Measurements from ENCODE around the gene KLF2. TPM values are rescaled to one million over a fixed set of nuclear protein-coding genes. Genes with fewer than 3 reads are reported as not detected.

The KLF2 gene
- total RNA-seq, 1 donor from 2014 or later = 44.7 TPM

DNA sequence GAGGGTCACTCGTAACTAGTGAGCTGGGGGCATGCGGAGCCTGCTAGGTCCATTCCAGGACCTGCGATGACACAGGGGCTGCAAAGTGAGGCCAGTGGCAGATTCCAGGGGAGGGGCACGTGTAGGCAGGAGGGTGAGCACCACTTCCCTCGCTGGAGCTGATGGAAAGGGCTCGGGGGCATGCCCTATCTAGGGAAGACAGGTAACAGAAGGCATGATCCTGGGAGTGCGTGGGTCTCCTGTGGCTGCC lies 51.2 kb downstream of the KLF2 start:
- Mint-ChIP-seq H3K4me1 (ENCODE audit: low read depth) (peaks cover 4% of the 10 kb centered on the region), H3K4me3 (ENCODE audit: unreplicated experiment) (no peak overlapping the region), H3K27me3 (ENCODE audit: low read depth) (no peaks in the 10 kb centered on the region), H3K27ac (ENCODE audit: unreplicated experiment) (no peak overlapping the region), H3K9me3 (ENCODE audit: low read depth) (no peaks in the 10 kb centered on the region), H3K36me3 (ENCODE audit: low read depth) (peaks cover 20% of the 10 kb centered on the region)
- no peak for DNase-seq (ENCODE audit: low spot score)
- no peak for TF ChIP-seq CTCF (IDR thresholded peaks at IDR 0.05)

GRCh38 chr19:16376241-16376640 lies 51.6 kb downstream of the KLF2 start:
- H3K27me3 Mint-ChIP-seq (ENCODE audit: low read depth) = no peaks in the 10 kb centered on the region
- H3K9me3 Mint-ChIP-seq (ENCODE audit: low read depth) = no peaks in the 10 kb centered on the region
- DNase-seq (ENCODE audit: low spot score) = no peak
- no peak overlapping the region for H3K27ac Mint-ChIP-seq (ENCODE audit: unreplicated experiment)
- no peak for TF ChIP-seq CTCF (IDR thresholded peaks at IDR 0.05)
- peaks cover 16% of the 10 kb centered on the region for H3K36me3 Mint-ChIP-seq (ENCODE audit: low read depth)
- H3K4me3 Mint-ChIP-seq (ENCODE audit: unreplicated experiment) = no peak overlapping the region
- H3K4me1 Mint-ChIP-seq (ENCODE audit: low read depth) = peaks cover 4% of the 10 kb centered on the region

GRCh38 chr19:16376649-16377048 lies 52.0 kb downstream of the KLF2 start:
- peak; percentile 62 for TF ChIP-seq CTCF (IDR thresholded peaks at IDR 0.05)
- no peaks in the 10 kb centered on the region for H3K27me3 Mint-ChIP-seq (ENCODE audit: low read depth)
- H3K36me3 Mint-ChIP-seq (ENCODE audit: low read depth) = peaks cover 15% of the 10 kb centered on the region
- H3K4me3 Mint-ChIP-seq (ENCODE audit: unreplicated experiment) = no peak overlapping the region
- no peak overlapping the region for H3K27ac Mint-ChIP-seq (ENCODE audit: unreplicated experiment)
- H3K9me3 Mint-ChIP-seq (ENCODE audit: low read depth) = no peaks in the 10 kb centered on the region
- no peak for DNase-seq (ENCODE audit: low spot score)
- peaks cover 4% of the 10 kb centered on the region for H3K4me1 Mint-ChIP-seq (ENCODE audit: low read depth)

DNA sequence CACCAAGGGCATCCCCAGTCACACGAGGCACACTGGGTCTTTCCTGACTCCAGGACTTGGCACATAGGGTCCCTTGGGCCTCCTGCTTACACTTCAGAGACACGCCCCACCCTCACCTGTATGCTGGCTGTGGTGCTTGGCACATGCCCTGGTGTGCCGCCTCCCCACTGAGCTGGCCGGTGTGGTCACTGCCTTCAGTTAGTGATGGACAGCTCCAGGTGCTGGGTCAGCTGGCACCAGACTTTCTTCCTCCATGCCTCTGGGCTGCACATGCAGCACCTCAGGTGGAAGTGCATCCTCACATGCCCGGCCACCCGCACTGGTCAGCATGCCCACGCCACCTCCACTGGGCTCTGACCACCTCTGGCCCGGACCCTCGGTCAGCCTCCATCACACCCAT lies 52.9 kb downstream of the KLF2 start:
- peaks cover 8% of the 10 kb centered on the region for H3K4me1 Mint-ChIP-seq (ENCODE audit: low read depth)
- no peak for DNase-seq (ENCODE audit: low spot score)
- TF ChIP-seq CTCF (IDR thresholded peaks at IDR 0.05) = no peak
- H3K36me3 Mint-ChIP-seq (ENCODE audit: low read depth) = peaks cover 15% of the 10 kb centered on the region
- H3K27me3 Mint-ChIP-seq (ENCODE audit: low read depth) = no peaks in the 10 kb centered on the region
- H3K27ac Mint-ChIP-seq (ENCODE audit: unreplicated experiment) = no peak overlapping the region
- no peak overlapping the region for H3K4me3 Mint-ChIP-seq (ENCODE audit: unreplicated experiment)
- no peaks in the 10 kb centered on the region for H3K9me3 Mint-ChIP-seq (ENCODE audit: low read depth)

Other genes with a start within 250 kb of the KLF2 start
- gene TPM4, start 248.3 kb upstream of the KLF2 start, total RNA-seq = 774 to 1,188 TPM (median 1,175 TPM) in 3 replicates
- 65.5 to 73.7 TPM (median 69.9 TPM) in 3 replicates for gene RAB8A, start 212.9 kb upstream of the KLF2 start, total RNA-seq
- gene HSH2D, start 181.1 kb upstream of the KLF2 start, total RNA-seq = not detected in 3 replicates
- not detected in 3 replicates for gene CIB3, start 151.3 kb upstream of the KLF2 start, total RNA-seq
- 64.9 to 72.4 TPM (median 68.6 TPM) in 3 replicates for gene FAM32A, start 139.4 kb upstream of the KLF2 start, total RNA-seq
- gene AP1M1, start 126.9 kb upstream of the KLF2 start, total RNA-seq = 78.3 to 91.2 TPM (median 81.8 TPM) in 3 replicates
- gene EPS15L1, start 147.1 kb downstream of the KLF2 start, total RNA-seq = 34.4 to 36.5 TPM (median 36.1 TPM) in 3 replicates
- not detected in 3 replicates for gene CALR3, start 171.3 kb downstream of the KLF2 start, total RNA-seq
- gene C19orf44, start 171.6 kb downstream of the KLF2 start, total RNA-seq = 3.1 to 5.8 TPM (median 3.2 TPM) in 3 replicates
- 30.1 to 35.2 TPM (median 32.6 TPM) in 3 replicates for gene CHERP, start 217.6 kb downstream of the KLF2 start, total RNA-seq
- gene SLC35E1, start 247.6 kb downstream of the KLF2 start, total RNA-seq = 68.1 to 70.0 TPM (median 69.2 TPM) in 3 replicates